ENCODE data around the gene DENND4B. TPM values are rescaled to one million over a fixed set of nuclear protein-coding genes. Genes with fewer than 3 reads are reported as not detected.

The DENND4B gene
- total and polyA plus RNA-seq, 9 of the 15 experiments (the other 6 are each of a cell fraction or from before 2014, with no cell fraction given), result 9.5 to 80.5 (median 23.1) TPM

- TF ChIP-seq ESRRA (IDR thresholded peaks at IDR 0.05; ENCODE audit: borderline replicate concordance, low read depth), result 0 out of 2 replicates have a peak, but pooled peaks have one; percentile 5
- no peak for TF ChIP-seq RBM22 (IDR thresholded peaks at IDR 0.05; ENCODE audit: low read depth, low read length, poor library complexity, severe bottlenecking)
- 0 out of 2 replicates have a peak, but pooled peaks have one; percentile 36 for TF ChIP-seq TAF7 (tag; IDR thresholded peaks at IDR 0.05)
- peak in 1 of 2 experiments; percentile 14; a peak in 1 of 4 replicates for TF ChIP-seq HDAC1 (IDR thresholded peaks at IDR 0.05)
- peak; percentile 84 for TF ChIP-seq ZFX (CRISPR knock-in tag; IDR thresholded peaks at IDR 0.05)
- TF ChIP-seq BCOR (IDR thresholded peaks at IDR 0.05), result 0 out of 2 replicates have a peak, but pooled peaks have one; percentile 2
- TF ChIP-seq ZBTB11 (CRISPR knock-in tag; IDR thresholded peaks at IDR 0.05), result 0 out of 6 replicates have a peak, but pooled peaks of 1 of the 3 experiments have one; percentile 60
- peak; percentile 47 to 51; a peak in 1 of 4 replicates for TF ChIP-seq SIN3A (IDR thresholded peaks at IDR 0.05; ENCODE audit: borderline replicate concordance in 2 of 2, control insufficient read depth in 1 of 2, low read depth in 2 of 2, low read length in 2 of 2)
- TF ChIP-seq CXXC5 (CRISPR knock-in tag; IDR thresholded peaks at IDR 0.05), result peak; percentile 62; the same call in 1 of the 2 replicates
- TF ChIP-seq EP400 (IDR thresholded peaks at IDR 0.05), result peak; percentile 75
- TF ChIP-seq ELF1 (tag; IDR thresholded peaks at IDR 0.05), result 0 out of 2 replicates have a peak, but pooled peaks have one; percentile 26
- TF ChIP-seq MAZ (CRISPR knock-in tag; conservative IDR thresholded peaks at IDR 0.05 in 1 of 2, IDR thresholded peaks at IDR 0.05 in 1 of 2), result peak; percentile 63; a peak in 2 of 4 replicates
- TF ChIP-seq WHSC1 (IDR thresholded peaks at IDR 0.05; ENCODE audit: low read length), result no peak
- TF ChIP-seq ZNF41 (CRISPR knock-in tag; conservative IDR thresholded peaks at IDR 0.05), result 0 out of 2 replicates have a peak, but pooled peaks have one; percentile 28
- TF ChIP-seq MNT (conservative IDR thresholded peaks at IDR 0.05), result peak; percentile 45 to 46; a peak in 3 of 4 replicates
- no peak for TF ChIP-seq TEAD2 (tag; IDR thresholded peaks at IDR 0.05)
- TF ChIP-seq PRDM10 (IDR thresholded peaks at IDR 0.05; ENCODE audit: partially characterized antibody), result peak; percentile 12
Measured at GRCh38 chr1:153963030-153963849, 16.7 kb upstream of the DENND4B start, which contains the start of gene SLC39A1 (continued).

Data from K562 (cell line).